Heart left ventricle (tissue), 16 donors: ENCODE data around the gene KRTAP5-5. TPM values are rescaled to one million over a fixed set of nuclear protein-coding genes. Genes with fewer than 3 reads are reported as not detected.

Experiments used
- ATAC-seq, 4 donors: fragments of 200-7000 bp; cut with Tn5 transposase; one replicate each; pipeline ENCODE4 v1.9.1; 2020 to 2022; ENCODE audit warnings: moderate library complexity in 4 of 4, mild to moderate bottlenecking in 3 of 4, moderate number of reproducible peaks in 1 of 4
- DNase-seq, 5 donors: peaks; one replicate each; pipeline ENCODE4 v3.0.0-alpha.2; 2020
- H3K27ac ChIP-seq, 12 donors: fragments of 200-600 bp; sonication (generic) in 4 of 12; one replicate each; pipeline versions ENCODE4 v1.5.0 to v1.8.0; 2016 to 2022; ENCODE audit warnings: mild to moderate bottlenecking in 2 of 12
- H3K27me3 ChIP-seq, 9 donors: fragments of 200-600 bp; sonication (generic) in 2 of 9; one replicate each; pipeline versions ENCODE4 v1.5.1 to v1.8.0; 2016 to 2022; ENCODE audit warnings: mild to moderate bottlenecking in 3 of 9
- H3K36me3 ChIP-seq, 9 donors: fragments of 200-600 bp; sonication (generic) in 2 of 9; one replicate each; pipeline versions ENCODE4 v1.5.0 to v1.8.0; 2018 to 2022; ENCODE audit warnings: mild to moderate bottlenecking in 2 of 9
- H3K4me1 ChIP-seq, 12 donors: fragments of 200-600 bp; sonication (generic) in 4 of 12; one replicate each; pipeline versions ENCODE4 v1.5.0 to v1.8.0; 2016 to 2022; ENCODE audit warnings: mild to moderate bottlenecking in 3 of 12
- H3K4me3 ChIP-seq, 12 donors: fragments of 200-600 bp; sonication (generic) in 4 of 12; one replicate each; pipeline versions ENCODE4 v1.5.0 to v1.8.0; 2017 to 2022; ENCODE audit warnings: mild to moderate bottlenecking in 9 of 12, moderate library complexity in 4 of 12
- H3K9me3 ChIP-seq, 12 donors: fragments of 200-600 bp; sonication (generic) in 4 of 12; one replicate each; pipeline versions ENCODE4 v1.5.0 to v1.8.0; 2016 to 2022; ENCODE audit warnings: mild to moderate bottlenecking in 1 of 12
- CTCF ChIP-seq, 12 donors: fragments of 200-600 bp; sonication (generic) in 4 of 12; IDR thresholded peaks; one replicate each; pipeline versions ENCODE4 v1.5.0 to v1.8.0; 2018 to 2022; ENCODE audit warnings: antibody characterized with exemption in 12 of 12, mild to moderate bottlenecking in 5 of 12
- POLR2A ChIP-seq, 2 donors: fragments of 450-650 bp; IDR thresholded peaks; one replicate each; pipeline ENCODE4 v1.6.1; 2017; ENCODE audit warnings: antibody characterized with exemption in 2 of 2, mild to moderate bottlenecking in 2 of 2, moderate library complexity in 2 of 2
- WGBS, 4 donors: extraction: QIAGEN DNeasy Blood & Tissue Kit in 2 of 4; methylation state at CpG; one replicate each; pipeline versions ENCODE4 v1.1.5 to v1.1.7; 2013 to 2018; 5-methylcytosine and 5-hydroxymethylcytosine counted together
- intact Hi-C, 10 donors: fragments of 100-400 bp; cut with DNase I; formaldehyde crosslinking; loops; one replicate each; pipeline versions ENCODE4 v1.11.1 to v1.14.2; 2022
- polyA plus RNA-seq, 2 donors: library from polyadenylated mRNA; stranded (reverse); fragments of 200-250 nt; gene quantifications; one replicate each; pipeline ENCODE4 v1.2.3, GENCODE V29; 2013
- total RNA-seq, 9 donors: library from RNA; depleted of rRNA in 2 of 9; stranded (reverse); fragments of >200 nt in 2 of 9; fragmentation: NEBNext Ultra II Directional in 3 of 9; extraction: Animal tissue kit (Norgen Biotek cat#: 25700) in 3 of 9; gene quantifications; one replicate each; pipeline versions ENCODE4 v1.1.0 to v1.2.4, GENCODE V29; 2016 to 2023
- donor health status: ischemic (EF 13 %, LVEDD 7.1; RV severe dilation, severe dysfunction).
- donor health status: healthy with polysubstance abuse.
- donor health status: DM: no; HTN: yes; CAD: no.
- donor health status: DM: no; HTN: no; CAD: no.
- donor health status: ischemic (EF 25% LVEDD 6.9; RV normal size, moderate dysfunction).
- donor health status: ischemic (EF 25% LVEDD 5.7; RV mildly dilated, moderate dysfunction).
- donor health status: healthy.
- donor health status: DM: yes; HTN: yes; CAD: no.
- donor health status: ischemic (EF 35%, LVEDD 5.7; RV mildly dilated, moderate dysfunction).
- donor health status: nonischemic (EF 11% LVEDD 7.7; RV severe dilation, severe dysfunction).
- donor health status: DM: yes; HTN: yes; CAD: no.
- donor health status: PGD.
- donor health status: ischemic (EF 29% LVEDD 5.4; RV normal size, mild dysfunction).
- donor health status: nonischemic (EF 23%, LVEDD 6.1; RV moderate dilation, normal function).

The KRTAP5-5 gene
- total and polyA plus RNA-seq, 11 donors = not detected

GRCh38 chr11:1648653-1649420, 19.3 kb downstream of the KRTAP5-5 start:
- no peak for ATAC-seq
- Histone ChIP-seq H3K4me3 (no peak overlapping the region), H3K9me3 (no peaks in the 10 kb centered on the region), H3K4me1 (peaks cover 0 to 8% (median 0%) of the 10 kb centered on the region in 12 donors), H3K27me3 (peaks cover 0 to 8% (median 0%) of the 10 kb centered on the region in 9 donors), H3K36me3 (no peaks in the 10 kb centered on the region), H3K27ac (no peak overlapping the region)
- no peak for DNase-seq
- intact Hi-C loops = no loop called here
- TF ChIP-seq POLR2A (IDR thresholded peaks at IDR 0.05) = no peak
- no peak for TF ChIP-seq CTCF (IDR thresholded peaks at IDR 0.05)
- WGBS, 4 donors = 89 to 93% (median 91%) methylated on average over 28 of the region's 28 CpGs

GRCh38 chr11:1650034-1650917, 20.7 kb downstream of the KRTAP5-5 start:
- Histone ChIP-seq H3K27me3 (peaks cover 0 to 19% (median 0%) of the 10 kb centered on the region in 9 donors), H3K27ac (no peak overlapping the region), H3K9me3 (no peaks in the 10 kb centered on the region), H3K4me1 (peaks cover 0 to 8% (median 0%) of the 10 kb centered on the region in 12 donors), H3K36me3 (no peaks in the 10 kb centered on the region), H3K4me3 (no peak overlapping the region)
- TF ChIP-seq CTCF (IDR thresholded peaks at IDR 0.05) (no peak), POLR2A (IDR thresholded peaks at IDR 0.05) (no peak)
- no peak for ATAC-seq
- no peak for DNase-seq
- intact Hi-C loops = loop anchor here in 9 of 10 donors (2.0 to 10.0 kb wide), 6 partner anchors 42 to 507 kb away; partner anchors contain the start of gene SYT8 (in 1 of the 9)
- WGBS, 4 donors = 84 to 87% (median 85%) methylated on average over 14 to 15 of the region's 15 CpGs

GRCh38 chr11:1650918-1651262, 21.3 kb downstream of the KRTAP5-5 start:
- Histone ChIP-seq H3K27me3 (peaks cover 0 to 24% (median 0%) of the 10 kb centered on the region in 9 donors), H3K4me1 (peaks cover 0 to 8% (median 0%) of the 10 kb centered on the region in 12 donors), H3K4me3 (no peak overlapping the region), H3K36me3 (no peaks in the 10 kb centered on the region), H3K9me3 (no peaks in the 10 kb centered on the region), H3K27ac (no peak overlapping the region)
- intact Hi-C loops = loop anchor here in 9 of 10 donors (1.0 to 10.0 kb wide), 7 partner anchors 41 to 506 kb away; partner anchors contain the start of gene SYT8 (in 1 of the 9)
- WGBS, 4 donors = 78 to 86% (median 78%) methylated on average over 5 of the region's 5 CpGs
- TF ChIP-seq CTCF (IDR thresholded peaks at IDR 0.05) = no peak
- TF ChIP-seq POLR2A (IDR thresholded peaks at IDR 0.05) = no peak
- DNase-seq = no peak
- no peak for ATAC-seq
